HG02571 (cell line): Measurements from ENCODE around the gene CFAP119.

Source experiments
- ATAC-seq: cut with Tn5 transposase; IDR thresholded peaks from one replicate; pipeline ENCODE4 v1.9.1; 2021; ENCODE audit warnings: mild to moderate bottlenecking, moderate library complexity; ENCODE audit not compliant: unreplicated experiment

The CFAP119 gene

DNA sequence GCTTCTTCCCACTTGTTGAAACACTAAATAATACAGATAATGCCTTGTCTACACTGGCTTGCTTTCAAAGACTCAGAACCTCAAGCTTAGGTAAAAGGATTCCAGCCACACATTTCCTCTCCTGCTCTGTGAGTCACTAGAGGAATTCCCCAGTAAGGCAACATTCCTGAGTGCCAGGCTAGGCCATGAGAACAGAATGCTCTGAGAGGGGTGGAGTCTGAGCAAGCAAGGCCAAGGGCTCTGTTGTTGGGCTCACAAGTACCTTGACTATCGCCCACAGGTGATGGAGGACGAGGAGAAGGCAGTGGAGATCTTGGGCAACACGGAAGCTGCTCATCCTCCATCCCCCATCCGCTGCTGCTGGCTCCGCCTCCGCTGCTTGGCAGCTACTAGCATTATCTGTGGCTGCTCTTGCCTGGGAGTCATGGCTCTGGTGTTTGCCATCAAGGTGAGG lies 20.4 kb downstream of the CFAP119 start:
- ATAC-seq, result no peak

DNA sequence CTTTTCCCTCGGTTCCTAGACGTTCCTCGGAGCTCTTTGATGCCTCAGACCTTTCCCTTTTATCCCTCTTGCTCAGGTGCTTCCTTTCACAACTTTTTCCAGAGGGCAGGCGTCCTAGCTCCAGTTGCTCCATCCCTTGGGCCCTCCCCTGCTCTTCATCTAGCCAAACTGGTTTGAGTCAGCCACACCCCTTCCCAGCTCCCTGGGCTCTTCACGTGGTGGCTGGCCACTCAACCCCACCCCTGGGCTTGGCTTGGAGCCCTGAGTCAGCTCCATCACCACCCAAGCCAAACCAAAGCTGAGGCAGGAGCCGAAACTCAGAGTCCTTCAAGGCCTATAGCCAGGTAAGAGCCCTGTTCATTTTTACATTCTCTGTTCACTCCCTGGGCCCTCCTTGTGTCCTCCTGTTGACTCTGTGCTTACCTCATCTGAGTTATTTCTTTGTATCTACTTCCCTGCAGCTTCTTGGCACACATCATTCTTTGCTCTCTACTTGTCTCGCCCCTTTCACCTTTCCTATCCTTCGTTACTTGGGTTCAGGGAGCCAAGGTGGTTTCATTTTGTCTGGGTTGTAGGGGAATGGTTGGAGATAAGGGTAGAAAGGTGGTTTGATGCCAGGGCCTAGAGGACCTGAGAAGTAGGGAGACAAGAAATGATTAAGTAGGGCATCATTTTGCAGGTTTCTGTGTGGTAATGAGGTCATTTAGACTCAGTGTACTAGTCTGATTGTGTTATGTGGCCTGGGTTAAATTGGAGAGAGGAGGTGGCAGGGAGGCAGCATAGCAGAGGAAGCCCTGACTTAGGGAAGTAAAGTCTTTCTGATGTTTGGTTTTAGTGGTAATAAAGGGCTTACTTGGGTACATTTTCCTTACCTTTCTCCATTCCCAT lies 21.3 kb downstream of the CFAP119 start:
- no peak for ATAC-seq

GRCh38 chr16:30738984-30739951 lies 22.6 kb downstream of the CFAP119 start:
- ATAC-seq, result no peak

DNA sequence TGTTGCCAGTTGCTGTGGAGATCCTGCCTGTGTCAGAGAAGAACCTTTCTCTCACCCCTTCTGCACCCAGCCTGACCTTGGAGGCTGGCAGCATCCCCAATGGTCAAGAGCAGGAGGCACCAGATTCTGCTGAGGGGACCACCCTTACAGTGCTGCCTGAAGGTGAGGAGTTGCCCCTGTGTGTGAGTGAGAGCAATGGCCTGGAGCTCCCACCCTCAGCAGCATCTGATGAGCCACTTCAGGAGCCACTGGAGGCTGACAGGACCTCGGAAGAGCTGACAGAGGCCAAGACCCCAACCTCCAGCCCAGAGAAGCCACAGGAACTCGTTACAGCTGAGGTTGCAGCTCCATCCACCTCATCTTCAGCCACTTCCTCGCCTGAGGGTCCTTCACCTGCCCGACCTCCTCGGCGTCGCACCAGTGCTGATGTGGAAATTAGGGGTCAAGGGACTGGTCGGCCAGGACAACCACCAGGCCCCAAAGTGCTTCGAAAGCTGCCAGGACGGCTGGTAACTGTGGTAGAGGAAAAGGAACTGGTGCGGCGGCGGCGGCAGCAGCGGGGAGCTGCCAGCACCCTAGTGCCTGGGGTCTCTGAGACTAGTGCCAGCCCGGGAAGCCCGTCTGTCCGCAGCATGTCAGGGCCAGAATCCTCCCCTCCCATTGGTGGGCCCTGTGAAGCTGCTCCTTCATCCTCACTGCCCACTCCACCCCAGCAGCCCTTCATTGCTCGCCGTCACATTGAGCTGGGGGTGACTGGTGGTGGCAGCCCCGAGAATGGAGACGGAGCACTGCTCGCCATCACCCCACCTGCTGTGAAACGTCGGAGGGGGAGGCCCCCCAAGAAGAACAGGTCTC lies 23.8 kb downstream of the CFAP119 start:
- ATAC-seq, result no peak

- ATAC-seq, result no peak
Observed at GRCh38 chr16:30736995-30737793, 24.7 kb downstream of the CFAP119 start.

GRCh38 chr16:30731411-30731810 lies 30.5 kb downstream of the CFAP119 start:
- ATAC-seq, result no peak

DNA sequence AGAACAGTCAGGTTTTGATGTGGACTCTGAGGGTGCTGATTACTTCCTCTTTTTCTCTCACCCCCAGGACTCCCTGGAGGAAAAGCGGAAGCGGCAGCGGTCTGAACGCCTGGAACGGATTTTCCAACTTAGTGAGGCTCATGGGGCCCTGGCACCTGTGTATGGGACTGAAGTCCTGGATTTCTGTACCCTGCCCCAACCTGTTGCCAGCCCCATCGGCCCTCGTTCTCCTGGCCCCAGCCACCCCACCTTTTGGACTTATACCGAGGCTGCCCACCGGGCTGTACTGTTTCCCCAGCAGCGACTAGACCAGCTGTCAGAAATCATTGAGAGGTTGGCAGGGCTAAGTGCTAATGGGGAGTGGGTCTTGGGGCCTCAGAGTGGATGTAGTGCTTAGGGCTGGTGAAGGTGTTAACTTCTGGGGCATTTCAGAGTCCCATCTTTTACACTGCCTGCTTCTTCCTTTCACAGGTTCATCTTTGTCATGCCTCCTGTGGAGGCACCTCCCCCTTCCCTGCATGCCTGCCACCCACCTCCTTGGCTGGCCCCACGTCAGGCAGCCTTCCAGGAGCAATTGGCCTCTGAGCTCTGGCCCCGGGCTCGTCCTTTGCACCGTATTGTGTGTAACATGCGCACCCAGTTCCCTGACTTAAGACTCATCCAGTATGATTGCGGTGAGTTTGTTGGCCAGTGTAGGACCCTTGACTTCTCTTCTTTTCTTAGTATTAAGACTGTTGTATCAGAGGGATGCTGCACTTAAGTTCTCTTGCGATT lies 32.8 kb downstream of the CFAP119 start:
- ATAC-seq, result no peak

GRCh38 chr16:30728321-30728720 lies 33.5 kb downstream of the CFAP119 start:
- no peak for ATAC-seq

DNA sequence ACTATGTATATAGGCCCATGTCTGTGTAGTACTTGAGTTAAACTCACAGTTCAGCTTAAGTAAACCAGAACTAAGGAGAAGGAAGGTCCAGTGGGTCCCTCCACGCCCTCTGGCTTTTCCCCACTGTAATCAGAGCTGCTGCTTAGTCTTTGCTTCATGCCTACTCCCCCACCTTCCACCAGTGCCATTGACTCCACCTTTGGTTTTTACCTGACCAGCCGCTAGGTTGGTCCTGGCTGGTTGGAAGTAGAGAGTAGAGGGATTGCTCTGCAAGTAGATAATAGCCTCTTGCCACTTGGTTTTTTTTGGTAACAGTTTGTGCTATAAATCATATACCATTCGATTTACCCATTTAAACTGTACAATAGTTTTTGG lies 36.5 kb downstream of the CFAP119 start:
- no peak for ATAC-seq

- ATAC-seq, result no peak
Observed at GRCh38 chr16:30724641-30725417, 37.0 kb downstream of the CFAP119 start.

DNA sequence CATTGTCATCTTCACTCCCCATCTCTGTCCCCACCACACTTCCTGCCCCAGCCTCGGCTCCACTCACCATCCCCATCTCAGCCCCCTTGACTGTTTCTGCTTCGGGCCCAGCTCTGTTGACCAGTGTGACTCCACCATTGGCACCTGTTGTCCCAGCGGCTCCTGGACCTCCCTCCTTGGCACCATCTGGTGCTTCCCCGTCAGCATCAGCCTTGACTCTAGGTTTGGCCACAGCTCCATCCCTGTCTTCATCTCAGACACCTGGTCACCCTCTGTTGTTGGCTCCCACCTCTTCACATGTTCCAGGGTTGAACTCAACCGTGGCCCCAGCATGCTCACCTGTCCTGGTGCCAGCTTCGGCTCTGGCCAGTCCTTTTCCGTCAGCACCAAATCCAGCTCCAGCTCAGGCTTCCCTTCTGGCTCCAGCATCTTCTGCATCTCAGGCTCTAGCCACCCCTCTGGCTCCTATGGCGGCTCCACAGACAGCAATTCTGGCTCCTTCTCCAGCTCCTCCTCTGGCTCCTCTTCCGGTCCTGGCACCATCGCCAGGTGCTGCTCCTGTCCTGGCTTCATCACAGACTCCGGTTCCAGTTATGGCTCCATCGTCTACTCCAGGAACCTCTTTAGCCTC lies 38.0 kb downstream of the CFAP119 start:
- no peak for ATAC-seq

DNA sequence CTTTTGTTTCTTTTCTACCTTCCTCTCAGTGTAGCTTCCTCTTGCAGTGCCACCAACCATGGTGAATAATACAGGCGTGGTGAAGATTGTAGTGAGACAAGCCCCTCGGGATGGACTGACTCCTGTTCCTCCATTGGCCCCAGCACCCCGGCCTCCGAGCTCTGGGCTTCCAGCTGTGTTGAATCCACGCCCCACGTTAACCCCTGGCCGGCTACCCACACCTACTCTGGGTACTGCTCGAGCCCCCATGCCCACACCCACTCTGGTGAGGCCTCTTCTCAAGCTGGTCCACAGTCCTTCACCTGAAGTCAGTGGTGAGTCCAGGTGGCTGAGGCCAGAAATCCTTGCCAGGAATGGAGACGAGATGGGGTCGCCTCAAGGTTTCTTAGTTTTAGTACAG lies 38.9 kb downstream of the CFAP119 start:
- no peak for ATAC-seq

DNA sequence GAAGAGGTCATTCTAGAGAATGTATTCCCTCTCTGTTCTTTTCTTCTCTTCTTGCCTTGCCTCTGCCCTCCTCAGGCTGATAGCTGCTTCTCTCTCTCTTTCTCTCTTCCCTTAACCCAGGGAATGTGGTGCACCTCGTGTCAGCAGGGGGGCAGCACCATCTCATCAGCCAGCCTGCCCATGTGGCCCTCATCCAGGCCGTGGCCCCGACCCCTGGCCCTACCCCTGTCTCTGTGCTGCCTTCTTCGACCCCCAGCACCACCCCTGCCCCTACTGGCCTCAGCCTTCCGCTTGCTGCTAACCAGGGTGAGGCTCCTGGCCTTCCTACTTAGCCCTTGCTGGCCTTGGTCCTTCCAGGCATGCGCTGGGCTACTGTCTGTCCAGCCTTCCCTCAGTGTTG lies 39.4 kb downstream of the CFAP119 start:
- no peak for ATAC-seq

DNA sequence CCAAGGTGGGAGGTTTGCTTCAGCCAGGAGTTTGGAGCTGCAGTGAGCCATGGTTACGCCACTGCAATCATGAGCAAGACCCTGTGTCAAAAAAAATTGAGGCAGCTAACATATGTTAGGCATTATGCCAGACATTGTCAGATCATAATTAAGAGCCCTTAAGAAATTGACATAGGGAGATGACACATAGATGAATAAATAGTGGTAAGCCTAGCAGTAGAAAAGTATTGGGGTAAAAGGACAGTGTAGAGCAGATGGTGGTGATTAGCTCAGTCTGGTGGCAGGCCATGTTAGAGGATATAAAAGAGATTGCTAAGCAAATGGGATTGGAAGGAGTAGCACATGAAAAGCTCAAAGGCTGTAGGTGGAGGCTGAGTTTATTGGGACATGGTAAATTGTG lies 40.3 kb downstream of the CFAP119 start:
- no peak for ATAC-seq

GRCh38 chr16:30721167-30721566 lies 40.7 kb downstream of the CFAP119 start:
- no peak for ATAC-seq

- ATAC-seq, result no peak
Observed at GRCh38 chr16:30720694-30721093, 41.2 kb downstream of the CFAP119 start.

DNA sequence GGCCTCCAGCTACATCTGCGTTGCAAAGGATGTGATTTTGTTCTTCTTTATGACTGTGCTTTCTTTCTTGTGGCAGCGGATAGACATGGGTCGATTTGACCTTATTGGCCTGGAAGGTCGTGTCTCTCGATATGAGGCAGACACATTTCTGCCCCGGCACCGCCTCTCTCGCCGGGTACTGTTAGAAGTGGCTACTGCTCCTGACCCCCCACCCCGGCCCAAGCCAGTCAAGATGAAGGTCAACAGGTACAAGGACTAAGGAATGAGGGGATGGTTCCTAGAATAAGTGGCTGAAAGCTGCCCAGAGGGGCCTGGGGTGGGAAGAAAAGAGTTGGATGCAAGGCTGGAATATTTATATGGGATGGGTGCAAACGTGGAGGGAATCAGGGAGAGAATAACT lies 41.8 kb downstream of the CFAP119 start:
- ATAC-seq, result no peak
